Suprapubic skin (tissue), 4 donors: Measurements from ENCODE around the gene RFPL3. TPM values are rescaled to one million over a fixed set of nuclear protein-coding genes. Genes with fewer than 3 reads are reported as not detected.

Experiments
- DNase-seq, 2 donors: peaks; one replicate each; pipeline ENCODE4 v3.0.0-alpha.2; 2019; ENCODE audit warnings: low spot score in 2 of 2
- H3K27ac ChIP-seq: fragments of 200-600 bp; sonication (generic); one replicate; pipeline ENCODE4 v1.5.1; 2019
- H3K27me3 ChIP-seq: fragments of 200-600 bp; sonication (generic); one replicate; pipeline ENCODE4 v1.5.1; 2019
- H3K36me3 ChIP-seq: fragments of 200-600 bp; sonication (generic); one replicate; pipeline ENCODE4 v1.5.1; 2019
- H3K4me1 ChIP-seq: fragments of 200-600 bp; sonication (generic); one replicate; pipeline ENCODE4 v1.5.1; 2019
- H3K4me3 ChIP-seq: fragments of 200-600 bp; sonication (generic); one replicate; pipeline ENCODE4 v1.5.1; 2019; ENCODE audit warnings: mild to moderate bottlenecking
- H3K9me3 ChIP-seq: fragments of 200-600 bp; sonication (generic); one replicate; pipeline ENCODE4 v1.5.1; 2019
- EP300 ChIP-seq: sonication (generic); formaldehyde crosslinking; IDR thresholded peaks from one replicate; pipeline ENCODE4 v1.6.1; 2017; ENCODE audit warnings: antibody characterized with exemption
- POLR2A ChIP-seq, 2 donors: fragments of 450-650 bp; IDR thresholded peaks; one replicate each; pipeline ENCODE4 v1.6.1; 2017; ENCODE audit warnings: antibody characterized with exemption in 2 of 2, mild to moderate bottlenecking in 2 of 2, moderate library complexity in 2 of 2
- POLR2AphosphoS5 ChIP-seq, 3 donors: sonication (generic); formaldehyde crosslinking; IDR thresholded peaks; one replicate each; pipeline ENCODE4 v1.6.1; 2017; ENCODE audit warnings: antibody characterized with exemption in 3 of 3
- whole genome bisulfite sequencing: methylation state at CpG from one replicate; pipeline ENCODE4 v1.1.5; 2018; 5-methylcytosine and 5-hydroxymethylcytosine counted together
- total RNA-seq, 4 donors: library from RNA; depleted of rRNA; stranded (reverse); fragments of >200 nt; gene quantifications; one replicate each; pipeline ENCODE4 v1.1.0, GENCODE V29; 2016
- TF ChIP-seq, protein P1 (sequence below), 2 donors: fragments of 200-600 bp in 1 of 2; fragments of 450-650 bp in 1 of 2; sonication (generic) in 1 of 2; IDR thresholded peaks; one replicate each; pipeline ENCODE4 v1.5.1; 2016 to 2019; ENCODE audit warnings: antibody characterized with exemption in 2 of 2, mild to moderate bottlenecking in 1 of 2, moderate library complexity in 1 of 2

Gene RFPL3
- total RNA-seq, 4 donors from 2014 or later: not detected

DNA sequence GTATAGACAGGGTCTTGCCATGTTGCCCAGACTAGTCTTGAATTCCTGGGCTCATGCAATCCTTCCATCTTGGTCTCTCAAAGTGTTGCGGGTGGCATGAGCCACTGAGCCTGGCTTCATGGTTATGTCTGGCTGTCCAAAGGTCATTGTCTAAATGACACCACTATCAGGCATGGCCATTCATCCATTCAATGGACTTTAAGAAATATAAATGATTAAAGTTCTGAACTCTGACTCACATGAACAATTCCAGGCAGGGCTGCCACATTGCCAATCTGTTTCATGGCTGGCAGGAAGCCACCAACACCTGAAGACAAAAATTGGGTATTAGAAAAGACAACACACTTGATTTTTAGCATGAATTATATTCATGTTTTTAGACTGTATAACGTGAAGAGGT is 50.3 kb downstream of the RFPL3 start:
- Histone ChIP-seq H3K27ac (no peak overlapping the region), H3K36me3 (peaks cover 56% of the 10 kb centered on the region), H3K4me1 (peaks cover 27% of the 10 kb centered on the region), H3K9me3 (no peaks in the 10 kb centered on the region), H3K4me3 (no peak overlapping the region), H3K27me3 (no peaks in the 10 kb centered on the region)
- WGBS: 50% methylated on average over 2 of the region's 2 CpGs
- TF ChIP-seq EP300 (no peak), POLR2AphosphoS5 (IDR thresholded peaks at IDR 0.05) (no peak), POLR2A (IDR thresholded peaks at IDR 0.05) (no peak)
- TF ChIP-seq, protein P1, sequence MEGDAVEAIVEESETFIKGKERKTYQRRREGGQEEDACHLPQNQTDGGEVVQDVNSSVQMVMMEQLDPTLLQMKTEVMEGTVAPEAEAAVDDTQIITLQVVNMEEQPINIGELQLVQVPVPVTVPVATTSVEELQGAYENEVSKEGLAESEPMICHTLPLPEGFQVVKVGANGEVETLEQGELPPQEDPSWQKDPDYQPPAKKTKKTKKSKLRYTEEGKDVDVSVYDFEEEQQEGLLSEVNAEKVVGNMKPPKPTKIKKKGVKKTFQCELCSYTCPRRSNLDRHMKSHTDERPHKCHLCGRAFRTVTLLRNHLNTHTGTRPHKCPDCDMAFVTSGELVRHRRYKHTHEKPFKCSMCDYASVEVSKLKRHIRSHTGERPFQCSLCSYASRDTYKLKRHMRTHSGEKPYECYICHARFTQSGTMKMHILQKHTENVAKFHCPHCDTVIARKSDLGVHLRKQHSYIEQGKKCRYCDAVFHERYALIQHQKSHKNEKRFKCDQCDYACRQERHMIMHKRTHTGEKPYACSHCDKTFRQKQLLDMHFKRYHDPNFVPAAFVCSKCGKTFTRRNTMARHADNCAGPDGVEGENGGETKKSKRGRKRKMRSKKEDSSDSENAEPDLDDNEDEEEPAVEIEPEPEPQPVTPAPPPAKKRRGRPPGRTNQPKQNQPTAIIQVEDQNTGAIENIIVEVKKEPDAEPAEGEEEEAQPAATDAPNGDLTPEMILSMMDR (IDR thresholded peaks at IDR 0.05): no peak
- no peak for DNase-seq

DNA sequence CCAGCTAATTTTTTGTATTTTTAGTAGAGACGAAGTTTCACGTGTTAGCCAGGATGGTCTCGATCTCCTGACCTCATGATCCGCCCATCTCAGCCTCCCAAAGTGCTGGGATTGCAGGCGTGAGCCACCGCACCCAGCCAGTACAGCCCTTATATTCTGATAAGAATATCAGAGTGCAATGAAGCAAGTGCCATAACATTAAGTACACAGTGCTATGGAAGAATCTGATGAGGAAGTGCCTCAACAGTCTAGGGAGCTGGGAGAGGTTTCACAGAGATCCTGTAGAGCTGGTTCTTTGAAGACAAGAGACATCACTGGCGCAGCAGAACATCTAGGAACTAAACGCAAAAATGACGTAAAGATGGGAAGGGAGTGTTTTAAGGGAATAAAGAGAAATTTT is 52.3 kb downstream of the RFPL3 start:
- Histone ChIP-seq H3K9me3 (no peaks in the 10 kb centered on the region), H3K4me3 (peak overlapping the region; percentile 85), H3K27ac (peak overlapping the region; percentile 14), H3K27me3 (no peaks in the 10 kb centered on the region), H3K36me3 (peaks cover 38% of the 10 kb centered on the region), H3K4me1 (peaks cover 27% of the 10 kb centered on the region)
- WGBS: 91% methylated on average over 9 of the region's 9 CpGs
- TF ChIP-seq POLR2A (IDR thresholded peaks at IDR 0.05) (no peak), POLR2AphosphoS5 (IDR thresholded peaks at IDR 0.05) (no peak), EP300 (no peak)
- TF ChIP-seq, protein P1 (IDR thresholded peaks at IDR 0.05): no peak
- no peak for DNase-seq

DNA sequence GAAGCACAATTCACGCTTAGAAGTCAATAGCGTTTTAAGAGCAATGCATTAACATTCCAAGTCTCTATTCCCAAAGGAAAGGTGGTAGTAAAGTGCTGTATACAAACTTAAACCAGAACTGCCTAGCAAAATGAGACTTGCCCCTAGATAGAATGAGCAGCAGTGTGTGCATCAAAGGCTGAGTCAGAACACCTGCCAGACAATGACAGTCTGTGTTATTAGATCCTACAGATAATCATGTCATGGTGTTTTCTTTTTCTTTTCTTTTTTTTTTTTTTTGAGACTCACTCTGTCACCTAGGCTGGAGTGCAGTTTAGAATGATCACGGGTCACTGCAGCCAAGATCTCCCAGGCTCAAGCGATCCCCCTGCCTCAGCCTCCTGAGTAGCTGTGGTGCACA is 52.8 kb downstream of the RFPL3 start:
- 72% methylated on average over 4 of the region's 4 CpGs for WGBS
- TF ChIP-seq POLR2A (IDR thresholded peaks at IDR 0.05): no peak
- no peak for TF ChIP-seq EP300
- TF ChIP-seq, protein P1 (IDR thresholded peaks at IDR 0.05): no peak
- no peak for TF ChIP-seq POLR2AphosphoS5 (IDR thresholded peaks at IDR 0.05)
- H3K27me3 ChIP-seq: no peaks in the 10 kb centered on the region
- peak overlapping the region; percentile 85 for H3K4me3 ChIP-seq
- H3K4me1 ChIP-seq: peaks cover 27% of the 10 kb centered on the region
- DNase-seq: no peak
- H3K27ac ChIP-seq: peak overlapping the region; percentile 86
- no peaks in the 10 kb centered on the region for H3K9me3 ChIP-seq
- H3K36me3 ChIP-seq: peaks cover 33% of the 10 kb centered on the region

Other genes with a start within 250 kb of the RFPL3 start
- gene C22orf42, start 198.6 kb upstream of the RFPL3 start, total RNA-seq: not detected
- not detected for gene RFPL2, start 152.8 kb upstream of the RFPL3 start, total RNA-seq
- under 1 TPM in 1 of 4 donors, not detected in 3; 0.38 TPM for gene SLC5A4, start 102.5 kb upstream of the RFPL3 start, total RNA-seq
- gene RTCB, start 54.4 kb downstream of the RFPL3 start, total RNA-seq: 100 to 1,000 TPM in 2 of 4 donors, 10 to 100 TPM in 2; 75.1 to 117 (median 97.2) TPM
- gene BPIFC, start 106.6 kb downstream of the RFPL3 start, total RNA-seq: 100 to 1,000 TPM in 2 of 4 donors, 10 to 100 TPM in 2; 76.6 to 126 (median 102) TPM
- gene FBXO7, start 116.9 kb downstream of the RFPL3 start, total RNA-seq: 10 to 100 TPM; 59.8 to 87.9 (median 81.8) TPM